Fibroblast of villous mesenchyme (primary cell): ENCODE measurements around the gene HS3ST3A1. TPM values are rescaled to one million over a fixed set of nuclear protein-coding genes. Genes with fewer than 3 reads are reported as not detected.

Source experiments
- DNase-seq: peaks from one replicate; pipeline ENCODE4 v3.0.0-alpha.2; 2010; ENCODE audit warnings: low read depth
- H3K4me3 ChIP-seq: 2 replicates; pipeline ENCODE4 v1.5.1; 2011; ENCODE audit warnings: low read depth, mild to moderate bottlenecking, low read length
- CTCF ChIP-seq: IDR thresholded peaks from 2 replicates; pipeline ENCODE4 v1.5.1; 2012; ENCODE audit warnings: low read depth, mild to moderate bottlenecking, low read length; ENCODE audit not compliant: insufficient read depth
- total RNA-seq: library from RNA; depleted of rRNA; stranded (reverse); fragments of >200 nt; gene quantifications from 2 replicates; pipeline ENCODE4 v1.2.3, GENCODE V29; 2012

The HS3ST3A1 gene
- total RNA-seq, 1 donor, result 13.8 TPM

GRCh38 chr17:13599864-13600263 lies 1.9 kb downstream of the HS3ST3A1 start:
- TF ChIP-seq CTCF, result no peak

GRCh38 chr17:13599168-13599577 lies 2.6 kb downstream of the HS3ST3A1 start:
- no peak for DNase-seq
- H3K4me3 ChIP-seq, result peak overlapping the region; percentile 81
- TF ChIP-seq CTCF, result no peak

More at GRCh38 chr17:13599864-13600263, 1.9 kb downstream of the HS3ST3A1 start:
- peak overlapping the region; percentile 81 for H3K4me3 ChIP-seq
- peak; percentile 30 for DNase-seq

GRCh38 chr17:13598353-13599167 lies 3.2 kb downstream of the HS3ST3A1 start:
- peak overlapping the region; percentile 81 for H3K4me3 ChIP-seq
- TF ChIP-seq CTCF, result no peak
- no peak for DNase-seq

GRCh38 chr17:13597723-13598347 lies 3.9 kb downstream of the HS3ST3A1 start:
- DNase-seq, result peak; percentile 70
- peak overlapping the region; percentile 81 for H3K4me3 ChIP-seq
- peak; percentile 64 for TF ChIP-seq CTCF

GRCh38 chr17:13596241-13596923 lies 5.3 kb downstream of the HS3ST3A1 start:
- TF ChIP-seq CTCF, result no peak
- DNase-seq, result no peak
- no peak overlapping the region for H3K4me3 ChIP-seq

- H3K4me3 ChIP-seq, result no peak overlapping the region
Observed at GRCh38 chr17:13595599-13595899, 6.2 kb downstream of the HS3ST3A1 start.

More at GRCh38 chr17:13595599-13595899, 6.2 kb downstream of the HS3ST3A1 start:
- DNase-seq, result no peak
- no peak for TF ChIP-seq CTCF
